NAMALWA (cell line): ENCODE measurements around the gene CES2.

ENCODE experiments used
- DNase-seq: peaks from one replicate; pipeline ENCODE4 v3.0.0-alpha.2; 2015; ENCODE audit warnings: low spot score

CES2 gene

GRCh38 chr16:66902648-66903543 is 32.4 kb upstream of the CES2 start:
- no peak for DNase-seq

GRCh38 chr16:66903544-66904427 is 31.5 kb upstream of the CES2 start:
- no peak for DNase-seq

- DNase-seq: no peak
These were observed 30.9 kb upstream of the CES2 start for GRCh38 chr16:66904428-66904845.

GRCh38 chr16:66904846-66905632 is 30.3 kb upstream of the CES2 start:
- DNase-seq: no peak

GRCh38 chr16:66905633-66906539 is 29.4 kb upstream of the CES2 start:
- DNase-seq: peak; percentile 51

GRCh38 chr16:66906916-66907836 is 28.1 kb upstream of the CES2 start:
- DNase-seq: no peak

GRCh38 chr16:66908116-66908515 is 27.2 kb upstream of the CES2 start:
- no peak for DNase-seq

GRCh38 chr16:66908762-66909559 is 26.4 kb upstream of the CES2 start:
- no peak for DNase-seq

GRCh38 chr16:66910175-66910940 is 25.0 kb upstream of the CES2 start:
- no peak for DNase-seq

GRCh38 chr16:66911112-66911511 is 24.2 kb upstream of the CES2 start:
- DNase-seq: no peak

GRCh38 chr16:66911801-66912200 is 23.5 kb upstream of the CES2 start:
- DNase-seq: no peak

GRCh38 chr16:66913081-66913480 is 22.2 kb upstream of the CES2 start:
- no peak for DNase-seq

GRCh38 chr16:66913711-66914110 is 21.6 kb upstream of the CES2 start:
- DNase-seq: no peak

GRCh38 chr16:66914541-66914940 is 20.8 kb upstream of the CES2 start:
- no peak for DNase-seq

- DNase-seq: no peak
These were observed 20.3 kb upstream of the CES2 start for GRCh38 chr16:66915041-66915440.

GRCh38 chr16:66916518-66916917 is 18.8 kb upstream of the CES2 start:
- DNase-seq: no peak

- no peak for DNase-seq
These were observed 17.6 kb upstream of the CES2 start for GRCh38 chr16:66917741-66918140.

GRCh38 chr16:66918355-66918754 is 17.0 kb upstream of the CES2 start:
- DNase-seq: no peak
